H1 (cell line): Measurements from ENCODE around the gene BARX1. TPM values are rescaled to one million over a fixed set of nuclear protein-coding genes. Genes with fewer than 3 reads are reported as not detected.

Experiments
- CTCF ChIA-PET: fragments of 300-600 bp; sonication (Branson Sonifier 250); formaldehyde crosslinking; loops from one replicate; lab custom pipeline; 2021; ENCODE audit not compliant: partially characterized antibody; lab: Charles Lee
- POLR2A ChIA-PET: fragments of 300-600 bp; sonication (Branson Sonifier 250); formaldehyde crosslinking; loops from one replicate; lab custom pipeline; 2021; ENCODE audit warnings: inconsistent platforms; ENCODE audit not compliant: partially characterized antibody; lab: Charles Lee
- DNase-seq, 2 experiments: peaks; one replicate each; pipeline versions ENCODE4 v3.0.0 to v3.0.0-alpha.2; 2010 to 2022; ENCODE audit warnings: low spot score in 2 of 2, low read depth in 1 of 2, mixed read lengths in 1 of 2
- FAIRE-seq: peaks from 2 replicates; lab custom pipeline; 2011; peaks lifted over from hg19 to GRCh38; lab: Jason Lieb, UNC
- H2AFZ ChIP-seq: 2 replicates; pipeline ENCODE4 v1.8.1; 2012; ENCODE audit warnings: low read length, inconsistent platforms
- H2AK5ac ChIP-seq: 2 replicates; pipeline ENCODE4 v1.6.1; 2013; ENCODE audit warnings: low read depth, low read length
- H2BK120ac ChIP-seq: replicated peaks from 2 replicates; pipeline ENCODE3; 2013; ENCODE audit warnings: low read depth, low read length, inconsistent platforms
- H2BK12ac ChIP-seq: 2 replicates; pipeline ENCODE4 v1.6.1; 2013; ENCODE audit warnings: low read depth, low read length
- H2BK15ac ChIP-seq: 2 replicates; pipeline ENCODE4 v1.6.1; 2013; ENCODE audit warnings: low read length
- H2BK20ac ChIP-seq: 2 replicates; pipeline ENCODE4 v1.6.1; 2013; ENCODE audit warnings: low read length
- H2BK5ac ChIP-seq: 2 replicates; pipeline ENCODE4 v1.6.1; 2013; ENCODE audit warnings: low read depth, low read length
- H3K14ac ChIP-seq: 2 replicates; pipeline ENCODE4 v1.6.1; 2013; ENCODE audit warnings: inconsistent platforms; ENCODE audit not compliant: insufficient read length
- H3K18ac ChIP-seq: 2 replicates; pipeline ENCODE4 v1.6.1; 2013; ENCODE audit warnings: low read length; ENCODE audit errors: extremely low read depth
- H3K23ac ChIP-seq: 2 replicates; pipeline ENCODE4 v1.6.1; 2013; ENCODE audit warnings: inconsistent platforms; ENCODE audit not compliant: insufficient read length
- H3K23me2 ChIP-seq: 2 replicates; pipeline ENCODE4 v1.6.1; 2013; ENCODE audit warnings: low read depth, low read length
- H3K27ac ChIP-seq: 2 replicates; pipeline ENCODE4 v1.6.1; 2011; ENCODE audit warnings: low read depth, low read length, inconsistent platforms
- H3K27me3 ChIP-seq, 4 experiments: replicated peaks in 1 of 4; 1 replicate in 1 of 4; 2 replicates in 3 of 4; pipeline versions ENCODE4 v1.6.1 to v1.8.1; 2011 to 2013; ENCODE audit warnings: low read length in 3 of 4, mild to moderate bottlenecking in 3 of 4, inconsistent platforms in 2 of 4, mixed read lengths in 2 of 4, moderate library complexity in 1 of 4; ENCODE audit not compliant: control insufficient read depth in 3 of 4, insufficient read depth in 3 of 4; ENCODE audit errors: extremely low read depth in 1 of 4
- H3K36me3 ChIP-seq, 4 experiments: 2 replicates each; pipeline versions ENCODE4 v1.6.1 to v1.8.1; 2011 to 2013; ENCODE audit warnings: mild to moderate bottlenecking in 4 of 4, low read length in 3 of 4, moderate library complexity in 2 of 4, control low read depth in 1 of 4, inconsistent platforms in 1 of 4; ENCODE audit not compliant: insufficient read depth in 4 of 4, control insufficient read depth in 2 of 4
- H3K4ac ChIP-seq: replicated peaks from 2 replicates; pipeline ENCODE3; 2013; ENCODE audit warnings: low read length, low read depth, mixed read lengths, inconsistent platforms; ENCODE audit not compliant: insufficient read length
- H3K4me1 ChIP-seq, 4 experiments: replicated peaks in 1 of 4; 1 replicate in 1 of 4; 2 replicates in 3 of 4; pipeline versions ENCODE4 v1.6.1 to v1.8.1; 2011 to 2013; ENCODE audit warnings: low read length in 3 of 4, inconsistent platforms in 2 of 4, mixed read lengths in 1 of 4; ENCODE audit not compliant: insufficient read depth in 4 of 4, control insufficient read depth in 3 of 4
- H3K4me2 ChIP-seq, 2 experiments: 2 replicates each; pipeline versions ENCODE4 v1.6.1 to v1.8.1; 2011 to 2013; ENCODE audit warnings: low read depth in 2 of 2, low read length in 2 of 2, control low read depth in 1 of 2, inconsistent platforms in 1 of 2, mild to moderate bottlenecking in 1 of 2; ENCODE audit not compliant: insufficient read depth in 1 of 2
- H3K4me3 ChIP-seq, 4 experiments: fragments of 200-600, 300-600 bp in 1 of 4; sonication (generic), shearing (Covaris generic), sonication (Bioruptor Twin) in 1 of 4; 2 replicates each; pipeline versions ENCODE4 v1.5.1 to v1.8.1; 2011 to 2016; ENCODE audit warnings: low read length in 4 of 4, low read depth in 3 of 4, control low read depth in 2 of 4, inconsistent platforms in 2 of 4, mild to moderate bottlenecking in 2 of 4, mixed read lengths in 1 of 4, moderate library complexity in 1 of 4; ENCODE audit not compliant: insufficient read depth in 2 of 4; ENCODE audit errors: extremely low read depth in 1 of 4
- H3K56ac ChIP-seq: replicated peaks from 2 replicates; pipeline ENCODE3; 2013; ENCODE audit warnings: low read depth, mild to moderate bottlenecking, mixed read lengths, low read length, inconsistent platforms; ENCODE audit not compliant: insufficient read length
- H3K79me1 ChIP-seq: 2 replicates; pipeline ENCODE4 v1.6.1; 2013; ENCODE audit warnings: low read depth, low read length, control low read depth
- H3K79me2 ChIP-seq, 2 experiments: 2 replicates each; pipeline versions ENCODE4 v1.6.1 to v1.8.1; 2012 to 2013; ENCODE audit warnings: low read length in 2 of 2, mild to moderate bottlenecking in 2 of 2, inconsistent platforms in 1 of 2; ENCODE audit not compliant: insufficient read depth in 2 of 2, control insufficient read depth in 1 of 2
- H3K9ac ChIP-seq, 4 experiments: replicated peaks in 1 of 4; 1 replicate in 1 of 4; 2 replicates in 3 of 4; pipeline versions ENCODE4 v1.6.1 to v1.8.1; 2011 to 2013; ENCODE audit warnings: low read depth in 3 of 4, low read length in 3 of 4, control low read depth in 2 of 4, mild to moderate bottlenecking in 2 of 4, moderate library complexity in 2 of 4, inconsistent platforms in 1 of 4; ENCODE audit errors: extremely low read depth in 1 of 4
- H3K9me3 ChIP-seq, 2 experiments: 2 replicates each; pipeline versions ENCODE4 v1.6.1 to v1.8.1; 2012 to 2013; ENCODE audit warnings: mild to moderate bottlenecking in 2 of 2, moderate library complexity in 2 of 2, control low read depth in 1 of 2, inconsistent platforms in 1 of 2, low read depth in 1 of 2, low read length in 1 of 2, mixed read lengths in 1 of 2; ENCODE audit not compliant: insufficient read depth in 2 of 2
- H4K20me1 ChIP-seq, 2 experiments: replicated peaks in 1 of 2; 2 replicates each; pipeline versions ENCODE3 to v1.8.1; 2011 to 2013; ENCODE audit warnings: inconsistent platforms in 2 of 2, low read length in 2 of 2, mild to moderate bottlenecking in 1 of 2; ENCODE audit not compliant: insufficient read depth in 2 of 2, control insufficient read depth in 1 of 2
- H4K5ac ChIP-seq: 2 replicates; pipeline ENCODE4 v1.6.1; 2013; ENCODE audit warnings: low read length, low read depth, mixed read lengths, inconsistent platforms; ENCODE audit not compliant: insufficient read length
- H4K8ac ChIP-seq: 2 replicates; pipeline ENCODE4 v1.8.0; 2013; ENCODE audit warnings: mild to moderate bottlenecking, moderate library complexity, low read length, inconsistent platforms; ENCODE audit not compliant: insufficient read depth; ENCODE audit errors: extremely low read depth
- H4K91ac ChIP-seq: replicated peaks from 2 replicates; pipeline ENCODE3; 2013; ENCODE audit warnings: low read length, mixed read lengths, inconsistent platforms; ENCODE audit not compliant: insufficient read length
- ATF2 ChIP-seq: IDR thresholded peaks from 2 replicates; pipeline ENCODE4 v1.6.1; 2012; ENCODE audit warnings: low read length, inconsistent platforms
- CEBPB ChIP-seq: IDR thresholded peaks from 2 replicates; pipeline ENCODE4 v1.6.1; 2012; ENCODE audit warnings: low read depth, low read length
- EP300 ChIP-seq, 2 experiments: IDR thresholded peaks; 1 replicate in 1 of 2; 2 replicates in 1 of 2; pipeline ENCODE4 v1.6.1; 2011 to 2012; ENCODE audit warnings: low read depth in 2 of 2, low read length in 2 of 2, mild to moderate bottlenecking in 2 of 2, borderline replicate concordance in 1 of 2, inconsistent platforms in 1 of 2, moderate library complexity in 1 of 2
- EZH2 ChIP-seq: fragments of 200-600 bp; sonication (generic); IDR thresholded peaks from 2 replicates; pipeline ENCODE4 v1.7.1; 2012; ENCODE audit warnings: low read depth, mild to moderate bottlenecking, moderate library complexity, low read length, inconsistent platforms; ENCODE audit not compliant: severe bottlenecking
- HDAC2 ChIP-seq, 2 experiments: fragments of 300-600 bp in 1 of 2; sonication (generic) in 1 of 2; IDR thresholded peaks; 2 replicates each; pipeline ENCODE4 v1.6.1; 2011 to 2012; ENCODE audit warnings: low read depth in 2 of 2, low read length in 2 of 2, mild to moderate bottlenecking in 2 of 2, moderate library complexity in 2 of 2, borderline replicate concordance in 1 of 2, inconsistent platforms in 1 of 2
- MAFK ChIP-seq: IDR thresholded peaks from 2 replicates; pipeline ENCODE4 v1.6.1; 2012; ENCODE audit warnings: low read depth, mild to moderate bottlenecking, improper control_type of control experiment, low read length
- PHF8 ChIP-seq: fragments of 200-600 bp; sonication (generic); conservative IDR thresholded peaks from 2 replicates; pipeline ENCODE4 v1.7.1; 2012; ENCODE audit warnings: low read depth, mild to moderate bottlenecking, inconsistent platforms, low read length, moderate library complexity
- POLR2A ChIP-seq, 2 experiments: IDR thresholded peaks; 1 replicate in 1 of 2; 2 replicates in 1 of 2; pipeline ENCODE4 v1.6.1; 2011; ENCODE audit warnings: low read depth in 2 of 2, low read length in 2 of 2, mild to moderate bottlenecking in 2 of 2; ENCODE audit errors: control extremely low read depth in 1 of 2
- POLR2AphosphoS5 ChIP-seq: IDR thresholded peaks from 2 replicates; pipeline ENCODE4 v1.6.1; 2011; ENCODE audit warnings: low read depth, low read length
- RFX5 ChIP-seq: IDR thresholded peaks from 2 replicates; pipeline ENCODE4 v1.6.1; 2011; ENCODE audit warnings: low read depth, low read length, improper control_type of control experiment, borderline replicate concordance
- SAP30 ChIP-seq: fragments of 300-600 bp; sonication (generic); IDR thresholded peaks from 2 replicates; pipeline ENCODE4 v1.7.1; 2012; ENCODE audit warnings: low read length, moderate library complexity, mild to moderate bottlenecking, inconsistent platforms; ENCODE audit not compliant: insufficient read depth, insufficient replicate concordance
- TAF1 ChIP-seq: IDR thresholded peaks from 2 replicates; pipeline ENCODE4 v1.6.1; 2011; ENCODE audit warnings: mild to moderate bottlenecking, low read depth, low read length
- WGBS, 2 experiments: shearing (Covaris generic) in 1 of 2; methylation state at CpG; one replicate each; pipeline versions ENCODE4 v1.1.6 to v1.1.7; 2013 to 2015; ENCODE audit warnings: low lambda C conversion rate in 2 of 2, mixed read lengths in 2 of 2, inconsistent platforms in 1 of 2, low coverage in 1 of 2, missing lambda C conversion rate in 1 of 2; ENCODE audit not compliant: insufficient replicate concordance in 2 of 2, insufficient coverage in 1 of 2, insufficient read length in 1 of 2; ENCODE audit errors: extremely low coverage in 1 of 2, missing lambda C conversion rate in 1 of 2; 5-methylcytosine and 5-hydroxymethylcytosine counted together
- polyA plus RNA-seq, 7 experiments: library from polyadenylated mRNA; depleted of rRNA in 3 of 7; stranded (reverse) in 5 of 7; unstranded in 2 of 7; fragments of >200 nt in 5 of 7; fragments of 200-250 nt in 2 of 7; gene quantifications; 1 replicate in 5 of 7; 2 replicates in 1 of 7; 4 replicates in 1 of 7; pipeline versions ENCODE4 v1.2.1 to v1.2.3, GENCODE V29; 2011 to 2013; ENCODE audit warnings: missing spikeins in 2 of 7, mixed read lengths in 2 of 7
- total RNA-seq: library from RNA; stranded (reverse); fragmentation: NEBNext Ultra II Directional; extraction: Animal tissue kit (Norgen Biotek cat#: 25700); gene quantifications from 2 replicates; pipeline ENCODE4 v1.2.1, GENCODE V29; 2021

The BARX1 gene
- total and polyA plus RNA-seq, 2 of the 8 experiments (the other 6 are each of a cell fraction or from before 2014, with no cell fraction given), result 0.79 to 2.6 TPM

GRCh38 chr9:93929231-93929630 lies 25.9 kb downstream of the BARX1 start:
- Histone ChIP-seq H3K23ac (no peak overlapping the region), H2AFZ (no peak overlapping the region), H2BK15ac (no peak overlapping the region), H3K27me3 (0 out of 7 replicates have a peak, but pooled peaks cover 0 to 4% (median 0%) of the 10 kb centered on the region in 4 experiments), H3K36me3 (no peaks in the 10 kb centered on the region), H3K4ac (no peak overlapping the region), H3K14ac (no peak overlapping the region), H3K56ac (no peak overlapping the region), H4K5ac (no peak overlapping the region), H2AK5ac (no peak overlapping the region), H2BK5ac (no peak overlapping the region), H2BK12ac (no peak overlapping the region), H3K9ac (no peak overlapping the region), H3K9me3 (no peaks in the 10 kb centered on the region), H4K8ac (no peak overlapping the region), H3K79me2 (no peaks in the 10 kb centered on the region), H3K27ac (no peak overlapping the region), H2BK120ac (no peak overlapping the region), H3K4me1 (no peaks in the 10 kb centered on the region), H3K23me2 (no peaks in the 10 kb centered on the region), H3K79me1 (no peaks in the 10 kb centered on the region), H3K4me2 (no peak overlapping the region), H4K20me1 (no peaks in the 10 kb centered on the region), H4K91ac (no peak overlapping the region), H2BK20ac (no peak overlapping the region), H3K4me3 (no peak overlapping the region), H3K18ac (no peak overlapping the region)
- POLR2A ChIA-PET, result no interaction called here
- DNase-seq (no peak), FAIRE-seq (no peak)
- CTCF ChIA-PET, result interaction anchor here (0.7 to 3.4 kb wide), 8 partner anchors 9 to 247 kb away, joined by 3 to 15 read pairs (median 4); no protein-coding TSS in a partner anchor
- WGBS, 2 experiments, result 79% methylated on average over 1 of the region's 1 CpG; no CpG with 5 or more reads in 1 of the 2 experiments
- no peak for TF ChIP-seq ATF2
- no peak for TF ChIP-seq SAP30
- no peak for TF ChIP-seq RFX5
- TF ChIP-seq POLR2A (IDR thresholded peaks at IDR 0.05; ENCODE audit: control extremely low read depth in 1 of 2, low read depth in 2 of 2, low read length in 2 of 2), result no peak
- TF ChIP-seq EZH2, result no peak
- TF ChIP-seq PHF8, result no peak
- no peak for TF ChIP-seq MAFK
- TF ChIP-seq HDAC2 (IDR thresholded peaks at IDR 0.05; ENCODE audit: borderline replicate concordance in 1 of 2, low read depth in 2 of 2, low read length in 2 of 2), result no peak
- TF ChIP-seq CEBPB, result no peak
- no peak for TF ChIP-seq TAF1
- TF ChIP-seq EP300 (IDR thresholded peaks at IDR 0.05; ENCODE audit: borderline replicate concordance in 1 of 2, low read depth in 2 of 2, low read length in 2 of 2), result no peak
- no peak for TF ChIP-seq POLR2AphosphoS5
